ENCODE results near the gene WIPF3.

DNA sequence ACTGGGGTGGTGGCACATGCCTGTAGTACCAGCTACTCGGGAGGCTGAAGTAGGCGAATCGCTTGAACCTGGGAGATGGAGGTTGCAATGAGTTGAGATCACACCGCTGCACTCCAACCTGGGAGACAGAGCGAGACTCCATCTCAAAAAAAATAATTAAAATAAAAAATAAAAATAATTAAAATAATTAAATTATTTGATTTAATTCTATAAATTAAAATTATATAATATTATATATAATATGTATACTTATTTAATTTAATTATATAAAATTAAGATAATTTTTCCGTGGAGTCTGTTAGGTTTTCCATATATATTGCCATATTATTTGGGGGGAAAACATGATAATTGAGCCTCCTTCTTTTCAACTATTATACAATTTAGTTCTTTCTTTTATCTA lies 12.0 kb downstream of the WIPF3 start:
- TF ChIP-seq, protein P1, sequence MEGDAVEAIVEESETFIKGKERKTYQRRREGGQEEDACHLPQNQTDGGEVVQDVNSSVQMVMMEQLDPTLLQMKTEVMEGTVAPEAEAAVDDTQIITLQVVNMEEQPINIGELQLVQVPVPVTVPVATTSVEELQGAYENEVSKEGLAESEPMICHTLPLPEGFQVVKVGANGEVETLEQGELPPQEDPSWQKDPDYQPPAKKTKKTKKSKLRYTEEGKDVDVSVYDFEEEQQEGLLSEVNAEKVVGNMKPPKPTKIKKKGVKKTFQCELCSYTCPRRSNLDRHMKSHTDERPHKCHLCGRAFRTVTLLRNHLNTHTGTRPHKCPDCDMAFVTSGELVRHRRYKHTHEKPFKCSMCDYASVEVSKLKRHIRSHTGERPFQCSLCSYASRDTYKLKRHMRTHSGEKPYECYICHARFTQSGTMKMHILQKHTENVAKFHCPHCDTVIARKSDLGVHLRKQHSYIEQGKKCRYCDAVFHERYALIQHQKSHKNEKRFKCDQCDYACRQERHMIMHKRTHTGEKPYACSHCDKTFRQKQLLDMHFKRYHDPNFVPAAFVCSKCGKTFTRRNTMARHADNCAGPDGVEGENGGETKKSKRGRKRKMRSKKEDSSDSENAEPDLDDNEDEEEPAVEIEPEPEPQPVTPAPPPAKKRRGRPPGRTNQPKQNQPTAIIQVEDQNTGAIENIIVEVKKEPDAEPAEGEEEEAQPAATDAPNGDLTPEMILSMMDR (IDR thresholded peaks at IDR 0.05 in 2 of 3, conservative IDR thresholded peaks at IDR 0.05 in 1 of 3; ENCODE audit: control insufficient read depth in 2 of 3, extremely low read depth in 1 of 3, insufficient read depth in 1 of 3, low read depth in 3 of 3, low read length in 3 of 3), result no peak
- no peak for TF ChIP-seq POLR2AphosphoS5 (IDR thresholded peaks at IDR 0.05; ENCODE audit: low read length)
- no peak for TF ChIP-seq EZH2 (IDR thresholded peaks at IDR 0.05; ENCODE audit: borderline replicate concordance, control insufficient read depth, low read depth, low read length)

Data from GM12878 (cell line).